NT2/D1 (cell line): ENCODE results near the gene PLEKHG7.
"Not testable (repeated sequence)": the region's sequence is repeated elsewhere in the genome, so short reads cannot be mapped to it uniquely, and the experiment has no call there.

Experiments
- DNase-seq: peaks from one replicate; pipeline ENCODE4 v3.0.0-alpha.2; 2011; ENCODE audit warnings: low read depth, low spot score
- H3K27me3 ChIP-seq: 2 replicates; pipeline ENCODE4 v1.6.0; 2011; ENCODE audit warnings: mild to moderate bottlenecking; ENCODE audit not compliant: insufficient read length, insufficient read depth
- H3K36me3 ChIP-seq: 2 replicates; pipeline ENCODE4 v1.6.1; 2011; ENCODE audit warnings: mild to moderate bottlenecking, low read length, mixed read lengths; ENCODE audit not compliant: insufficient read depth, insufficient read length
- H3K4me1 ChIP-seq: 2 replicates; pipeline ENCODE4 v1.5.1; 2011; ENCODE audit not compliant: insufficient read depth, insufficient read length
- H3K4me3 ChIP-seq: 2 replicates; pipeline ENCODE4 v1.5.1; 2011; ENCODE audit warnings: low read depth; ENCODE audit not compliant: insufficient read length
- H3K9ac ChIP-seq: 2 replicates; pipeline ENCODE4 v1.6.0; 2011; ENCODE audit warnings: low read depth; ENCODE audit not compliant: insufficient read length
- H3K9me3 ChIP-seq: 2 replicates; pipeline ENCODE4 v1.5.1; 2011; ENCODE audit warnings: mild to moderate bottlenecking, low read length; ENCODE audit not compliant: insufficient read depth
- SUZ12 ChIP-seq: IDR thresholded peaks from 2 replicates; pipeline ENCODE4 v1.6.1; 2011; ENCODE audit not compliant: insufficient read length, insufficient read depth; ENCODE audit errors: extremely low read depth
- YY1 ChIP-seq: IDR thresholded peaks from 2 replicates; pipeline ENCODE4 v1.6.1; 2011; ENCODE audit not compliant: insufficient read length, insufficient read depth
- ZNF274 ChIP-seq: IDR thresholded peaks from 2 replicates; pipeline ENCODE4 v1.6.1; 2011; ENCODE audit warnings: mild to moderate bottlenecking, low read depth, low read length

The PLEKHG7 gene

GRCh38 chr12:92702754-92703679 lies at the start of gene PLEKHG7:
Gene PLEKHG7, plus strand, starts transcription at chr12:92702989. Its CDS starts 3,643 bp downstream, at chr12:92706632.
- no peaks in the 10 kb centered on the region for H3K27me3 ChIP-seq
- no peak within 1 kb of the TSS for H3K4me3 ChIP-seq
- no peaks in the 10 kb centered on the region; the same call in 1 of the 2 replicates for H3K9me3 ChIP-seq
- no peak within 1 kb of the TSS for H3K9ac ChIP-seq
- no peaks in the 10 kb centered on the region for H3K4me1 ChIP-seq
- no peaks in the 10 kb centered on the region for H3K36me3 ChIP-seq
- TF ChIP-seq YY1 (no peak), ZNF274 (no peak), SUZ12 (no peak)
- DNase-seq: no peak

GRCh38 chr12:92654256-92654655 lies 48.5 kb upstream of the PLEKHG7 start:
- not testable (repeated sequence) for DNase-seq, H3K36me3 ChIP-seq, H3K9ac ChIP-seq, H3K9me3 ChIP-seq, H3K4me3 ChIP-seq, H3K4me1 ChIP-seq, H3K27me3 ChIP-seq

DNA sequence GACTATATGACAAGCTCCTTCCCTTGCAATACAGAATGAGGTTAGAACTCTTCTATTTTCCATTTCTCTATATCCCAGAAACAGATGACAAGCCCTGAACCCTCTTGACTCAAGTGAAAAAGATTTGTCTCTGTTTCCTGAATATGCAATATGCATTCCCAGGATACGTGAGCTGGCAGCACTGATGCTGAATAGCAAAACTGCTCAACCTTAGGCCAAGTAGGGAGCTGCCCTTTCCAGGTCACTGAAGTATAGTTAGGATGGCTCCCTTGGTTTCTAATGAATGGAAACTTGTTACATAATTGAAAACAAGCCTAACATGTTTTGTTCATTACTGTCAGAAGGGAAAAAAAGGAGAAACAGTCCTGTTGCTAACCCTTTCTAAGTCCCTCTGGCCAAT lies 47.9 kb upstream of the PLEKHG7 start:
- no peaks in the 10 kb centered on the region for H3K9me3 ChIP-seq
- no peaks in the 10 kb centered on the region for H3K4me1 ChIP-seq
- no peak overlapping the region for H3K4me3 ChIP-seq
- H3K27me3 ChIP-seq: no peaks in the 10 kb centered on the region
- DNase-seq: no peak
- no peaks in the 10 kb centered on the region for H3K36me3 ChIP-seq
- no peak overlapping the region for H3K9ac ChIP-seq
- TF ChIP-seq YY1 (no peak), SUZ12 (no peak), ZNF274 (no peak)

DNA sequence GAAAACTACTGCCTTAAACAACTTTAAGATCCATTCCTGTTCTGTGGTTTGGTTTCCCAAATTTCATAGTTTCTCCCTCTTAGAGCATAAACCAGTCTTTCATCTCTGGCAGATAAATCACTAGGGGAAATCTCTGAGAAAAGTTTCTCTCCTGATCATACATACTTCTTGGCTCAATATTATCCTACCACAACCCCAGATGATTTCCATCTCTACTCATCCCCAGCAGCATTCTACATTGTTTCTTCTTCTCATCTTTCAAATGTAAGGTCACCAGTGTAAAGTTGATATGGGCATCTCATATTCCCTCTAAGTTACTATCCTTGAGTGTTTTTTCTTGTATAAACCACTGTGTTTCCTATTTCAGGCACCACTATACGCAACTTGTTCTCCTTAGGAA lies 45.9 kb upstream of the PLEKHG7 start:
- H3K27me3 ChIP-seq: no peaks in the 10 kb centered on the region
- 0 out of 2 replicates have a peak, but pooled peaks cover 6% of the 10 kb centered on the region for H3K9me3 ChIP-seq
- no peak overlapping the region for H3K4me3 ChIP-seq
- no peak for DNase-seq
- no peak for TF ChIP-seq SUZ12
- no peak for TF ChIP-seq YY1
- TF ChIP-seq ZNF274: no peak
- no peaks in the 10 kb centered on the region for H3K36me3 ChIP-seq
- no peaks in the 10 kb centered on the region for H3K4me1 ChIP-seq
- no peak overlapping the region for H3K9ac ChIP-seq

DNA sequence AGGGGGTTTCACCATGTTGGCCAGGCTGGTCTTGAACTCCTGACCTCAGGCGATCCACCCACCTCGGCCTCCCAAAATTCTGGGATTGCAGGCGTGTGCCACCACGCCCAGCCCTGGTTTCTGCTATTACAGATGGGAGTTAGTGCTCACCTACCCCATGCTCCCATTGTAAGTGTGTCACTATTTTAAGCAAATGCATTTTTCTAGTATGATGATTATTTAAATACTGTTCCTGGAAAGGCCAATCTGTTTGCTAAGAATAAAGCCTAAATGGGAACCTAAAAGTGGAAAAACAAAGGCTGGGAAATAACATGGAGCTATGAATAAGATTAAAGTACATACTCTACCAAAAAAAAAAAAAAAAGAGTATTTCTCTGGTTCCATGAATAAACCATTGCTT lies 45.0 kb upstream of the PLEKHG7 start:
- no peaks in the 10 kb centered on the region for H3K27me3 ChIP-seq
- H3K4me1 ChIP-seq: no peaks in the 10 kb centered on the region
- 0 out of 2 replicates have a peak, but pooled peaks cover 7% of the 10 kb centered on the region for H3K9me3 ChIP-seq
- no peak for TF ChIP-seq SUZ12
- TF ChIP-seq YY1: no peak
- TF ChIP-seq ZNF274: no peak
- DNase-seq: no peak
- H3K9ac ChIP-seq: no peak overlapping the region
- no peak overlapping the region for H3K4me3 ChIP-seq
- no peaks in the 10 kb centered on the region for H3K36me3 ChIP-seq

- Histone ChIP-seq H3K9me3 (0 out of 2 replicates have a peak, but pooled peaks cover 7% of the 10 kb centered on the region), H3K27me3 (no peaks in the 10 kb centered on the region), H3K36me3 (no peaks in the 10 kb centered on the region), H3K4me1 (no peaks in the 10 kb centered on the region), H3K9ac (no peak overlapping the region), H3K4me3 (no peak overlapping the region)
- DNase-seq: no peak
- TF ChIP-seq SUZ12 (no peak), YY1 (no peak), ZNF274 (no peak)
Observed at GRCh38 chr12:92658611-92659010, 44.2 kb upstream of the PLEKHG7 start.

- H3K4me3 ChIP-seq: no peak overlapping the region
- H3K36me3 ChIP-seq: no peaks in the 10 kb centered on the region
- no peak for DNase-seq
- H3K27me3 ChIP-seq: no peaks in the 10 kb centered on the region
- TF ChIP-seq YY1 (no peak), ZNF274 (no peak), SUZ12 (no peak)
- H3K9ac ChIP-seq: no peak overlapping the region
- 0 out of 2 replicates have a peak, but pooled peaks cover 7% of the 10 kb centered on the region for H3K9me3 ChIP-seq
- no peaks in the 10 kb centered on the region for H3K4me1 ChIP-seq
Observed at GRCh38 chr12:92661269-92661668, 41.5 kb upstream of the PLEKHG7 start.
